A673 (cell line): ENCODE measurements around the gene USH1C. TPM values are rescaled to one million over a fixed set of nuclear protein-coding genes. Genes with fewer than 3 reads are reported as not detected.

Experiments
- BruUV-seq: library from RNA; stranded (reverse); fragments of 400-500 nt; replicated peaks from 2 replicates; lab custom pipeline; 2021; lab: Mats Ljungman, UMichigan
- CTCF ChIA-PET: fragments of 300-600 bp; sonication (Branson Sonifier 250); formaldehyde crosslinking; loops from one replicate; lab custom pipeline; 2022; ENCODE audit warnings: antibody characterized with exemption; lab: Charles Lee
- POLR2A ChIA-PET: fragments of 300-600 bp; sonication (Branson Sonifier 250); formaldehyde crosslinking; loops from one replicate; lab custom pipeline; 2022; ENCODE audit warnings: antibody characterized with exemption; ENCODE audit not compliant: low non-redundant PET; lab: Charles Lee
- DNase-seq: peaks from one replicate; pipeline ENCODE4 v3.0.0-alpha.2; 2015; ENCODE audit warnings: low spot score
- H3K27ac ChIP-seq: fragments of 200-600 bp; sonication (generic); 2 replicates; pipeline ENCODE4 v1.5.1; 2016; ENCODE audit warnings: mixed run types, low read depth, mild to moderate bottlenecking, mixed read lengths, antibody characterized with exemption, low read length; ENCODE audit not compliant: poor library complexity, severe bottlenecking
- H3K27me3 ChIP-seq: fragments of 200-600 bp; sonication (generic); replicated peaks from 2 replicates; pipeline ENCODE4 v1.6.1; 2017; ENCODE audit warnings: mixed run types, low read depth, mild to moderate bottlenecking, mixed read lengths, antibody characterized with exemption, low read length; ENCODE audit not compliant: insufficient read depth, poor library complexity
- H3K36me3 ChIP-seq: fragments of 200-600 bp; sonication (generic); 2 replicates; pipeline ENCODE4 v1.6.1; 2016; ENCODE audit warnings: mixed run types, mild to moderate bottlenecking, mixed read lengths, antibody characterized with exemption, low read length; ENCODE audit not compliant: insufficient read depth, poor library complexity, severe bottlenecking
- H3K4me1 ChIP-seq: fragments of 200-600 bp; sonication (generic); 2 replicates; pipeline ENCODE4 v1.6.1; 2017; ENCODE audit warnings: mixed run types, mild to moderate bottlenecking, mixed read lengths, antibody characterized with exemption, low read length; ENCODE audit not compliant: insufficient read depth, poor library complexity, severe bottlenecking
- H3K4me3 ChIP-seq: fragments of 200-600 bp; sonication (generic); 2 replicates; pipeline ENCODE4 v1.5.1; 2016; ENCODE audit warnings: low read depth, mixed run types, mild to moderate bottlenecking, mixed read lengths, low read length; ENCODE audit not compliant: poor library complexity, severe bottlenecking
- H3K9me3 ChIP-seq: fragments of 200-600 bp; sonication (generic); 2 replicates; pipeline ENCODE4 v1.6.1; 2016; ENCODE audit warnings: mixed run types, low read depth, mild to moderate bottlenecking, mixed read lengths, antibody characterized with exemption, low read length; ENCODE audit not compliant: poor library complexity, severe bottlenecking
- EZH2 ChIP-seq: fragments of 200-600 bp; sonication (generic); IDR thresholded peaks from 2 replicates; pipeline ENCODE4 v1.6.1; 2017; ENCODE audit warnings: borderline replicate concordance, low read depth, mild to moderate bottlenecking, mixed read lengths, antibody characterized with exemption, low read length; ENCODE audit not compliant: poor library complexity, severe bottlenecking
- intact Hi-C: fragments of 100-400 bp; cut with micrococcal nuclease; formaldehyde crosslinking; loops from one replicate; pipeline ENCODE4 v1.10.0; 2022; ENCODE audit not compliant: unreplicated experiment
- total RNA-seq: library from RNA; stranded (reverse); gene quantifications from 2 replicates; pipeline ENCODE4 v1.2.3, GENCODE V29; 2021
- TF ChIP-seq, protein P1 (sequence below): fragments of 300-800, 200-600 bp; sonication (generic); conservative IDR thresholded peaks from 2 replicates; pipeline ENCODE4 v1.5.1; 2017; ENCODE audit warnings: low read depth, mild to moderate bottlenecking, antibody characterized with exemption, low read length, moderate library complexity, mixed read lengths

USH1C gene
- total RNA-seq, 1 experiment from 2014 or later = not detected

DNA sequence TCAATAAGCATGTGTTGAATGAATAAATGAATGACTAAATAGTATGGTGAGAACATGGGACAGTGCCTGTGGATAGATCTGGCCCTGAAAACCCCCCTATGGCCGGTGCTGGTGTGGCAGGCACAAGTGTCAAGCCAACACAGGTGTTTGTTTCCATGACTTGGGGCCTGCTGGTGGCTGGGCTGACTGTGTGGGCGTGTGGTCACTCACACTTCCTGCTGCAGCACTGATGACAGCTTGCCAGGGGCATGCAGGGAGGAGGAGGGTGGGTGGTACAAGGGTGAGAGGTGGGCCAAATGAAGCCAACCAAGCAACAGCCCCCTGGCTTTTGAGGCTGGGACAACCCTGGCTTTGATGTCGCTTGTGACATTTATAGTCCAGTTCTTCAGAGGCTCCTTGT, 37.3 kb downstream of the USH1C start:
- ChIA-PET POLR2A (interaction anchor here (0.6 kb wide), 1 partner anchor 574 kb away, joined by 3 read pairs; no protein-coding TSS in a partner anchor), CTCF (no interaction called here)
- Histone ChIP-seq H3K4me3 (no peak overlapping the region), H3K9me3 (no peaks in the 10 kb centered on the region), H3K36me3 (no peaks in the 10 kb centered on the region), H3K4me1 (no peaks in the 10 kb centered on the region), H3K27me3 (no peaks in the 10 kb centered on the region), H3K27ac (no peak overlapping the region)
- TF ChIP-seq EZH2 = no peak
- TF ChIP-seq, protein P1, sequence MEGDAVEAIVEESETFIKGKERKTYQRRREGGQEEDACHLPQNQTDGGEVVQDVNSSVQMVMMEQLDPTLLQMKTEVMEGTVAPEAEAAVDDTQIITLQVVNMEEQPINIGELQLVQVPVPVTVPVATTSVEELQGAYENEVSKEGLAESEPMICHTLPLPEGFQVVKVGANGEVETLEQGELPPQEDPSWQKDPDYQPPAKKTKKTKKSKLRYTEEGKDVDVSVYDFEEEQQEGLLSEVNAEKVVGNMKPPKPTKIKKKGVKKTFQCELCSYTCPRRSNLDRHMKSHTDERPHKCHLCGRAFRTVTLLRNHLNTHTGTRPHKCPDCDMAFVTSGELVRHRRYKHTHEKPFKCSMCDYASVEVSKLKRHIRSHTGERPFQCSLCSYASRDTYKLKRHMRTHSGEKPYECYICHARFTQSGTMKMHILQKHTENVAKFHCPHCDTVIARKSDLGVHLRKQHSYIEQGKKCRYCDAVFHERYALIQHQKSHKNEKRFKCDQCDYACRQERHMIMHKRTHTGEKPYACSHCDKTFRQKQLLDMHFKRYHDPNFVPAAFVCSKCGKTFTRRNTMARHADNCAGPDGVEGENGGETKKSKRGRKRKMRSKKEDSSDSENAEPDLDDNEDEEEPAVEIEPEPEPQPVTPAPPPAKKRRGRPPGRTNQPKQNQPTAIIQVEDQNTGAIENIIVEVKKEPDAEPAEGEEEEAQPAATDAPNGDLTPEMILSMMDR = no peak
- BruUV-seq = no TSS peak
- no peak for DNase-seq
- intact Hi-C loops = no loop called here

DNA sequence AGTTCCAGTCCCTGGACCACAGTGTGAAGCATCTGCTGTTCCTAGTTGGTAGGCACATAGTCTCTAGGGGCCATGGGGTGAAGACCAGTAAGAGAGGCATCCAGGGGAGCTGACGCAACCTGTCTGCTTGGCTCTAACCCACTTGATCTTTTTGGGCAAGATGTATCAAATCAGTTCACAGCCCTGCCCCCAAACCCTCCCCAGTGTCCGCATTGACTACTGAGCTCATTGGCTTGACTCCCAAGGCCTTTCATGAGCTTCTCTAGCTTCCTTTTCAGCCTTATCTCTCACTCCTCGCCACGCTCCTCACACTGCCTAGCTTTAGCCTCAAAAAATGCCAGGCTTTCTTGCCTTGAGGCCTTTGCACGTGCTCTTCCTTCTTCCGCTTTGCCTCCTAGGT, 37.9 kb downstream of the USH1C start:
- Histone ChIP-seq H3K27ac (no peak overlapping the region), H3K36me3 (no peaks in the 10 kb centered on the region), H3K27me3 (no peaks in the 10 kb centered on the region), H3K4me3 (no peak overlapping the region), H3K4me1 (no peaks in the 10 kb centered on the region), H3K9me3 (no peaks in the 10 kb centered on the region)
- ChIA-PET CTCF (no interaction called here), POLR2A (interaction anchor here (0.6 kb wide), 1 partner anchor 573 kb away, joined by 3 read pairs; no protein-coding TSS in a partner anchor)
- no TSS peak for BruUV-seq
- TF ChIP-seq, protein P1 = no peak
- TF ChIP-seq EZH2 = no peak
- intact Hi-C loops = no loop called here
- DNase-seq = no peak

DNA sequence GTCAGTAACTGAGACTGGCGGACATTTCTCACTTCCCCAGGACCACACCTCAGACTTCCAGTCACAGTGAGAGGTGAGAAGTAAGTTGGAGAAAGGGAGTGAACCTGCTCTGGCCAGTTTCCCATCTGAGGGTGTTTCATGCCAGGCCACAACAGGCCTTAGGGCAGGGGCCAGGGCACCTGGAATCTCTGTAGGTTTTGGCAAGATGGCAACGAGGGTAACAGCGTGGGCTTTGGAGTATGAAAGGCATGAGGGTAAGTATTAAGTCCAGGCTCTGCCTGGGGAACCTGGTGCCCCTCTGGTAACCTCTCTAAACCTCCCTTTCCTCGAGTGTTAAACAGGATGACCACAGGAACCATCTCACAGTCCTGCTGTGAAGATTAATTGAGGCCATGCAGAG, 39.1 kb downstream of the USH1C start:
- Histone ChIP-seq H3K27ac (no peak overlapping the region), H3K36me3 (no peaks in the 10 kb centered on the region), H3K9me3 (no peaks in the 10 kb centered on the region), H3K27me3 (no peaks in the 10 kb centered on the region), H3K4me1 (no peaks in the 10 kb centered on the region), H3K4me3 (no peak overlapping the region)
- ChIA-PET CTCF (interaction anchor here (1.5 kb wide), 1 partner anchor 118 kb away, joined by 5 read pairs; no protein-coding TSS in a partner anchor), POLR2A (no interaction called here)
- DNase-seq = no peak
- no TSS peak for BruUV-seq
- intact Hi-C loops = no loop called here
- TF ChIP-seq, protein P1 = no peak
- no peak for TF ChIP-seq EZH2
